ENCODE measurements around the gene PLEKHJ1.
"Not testable (repeated sequence)": the region's sequence is repeated elsewhere in the genome, so short reads cannot be mapped to it uniquely, and the experiment has no call there.

Gene PLEKHJ1

GRCh38 chr19:2209408-2209807, 26.7 kb downstream of the PLEKHJ1 start:
- H3K4me3 ChIP-seq (ENCODE audit: low read depth, low read length): no peak overlapping the region
- DNase-seq (ENCODE audit: low read depth): no peak

GRCh38 chr19:2208975-2209374, 27.2 kb downstream of the PLEKHJ1 start:
- DNase-seq (ENCODE audit: low read depth): no peak
- no peak overlapping the region for H3K4me3 ChIP-seq (ENCODE audit: low read depth, low read length)

GRCh38 chr19:2207991-2208860, 27.9 kb downstream of the PLEKHJ1 start:
- no peak overlapping the region for H3K4me3 ChIP-seq (ENCODE audit: low read depth, low read length)
- DNase-seq (ENCODE audit: low read depth): peak; percentile 40

GRCh38 chr19:2207008-2207407, 29.1 kb downstream of the PLEKHJ1 start:
- H3K4me3 ChIP-seq (ENCODE audit: low read depth, low read length): no peak overlapping the region
- DNase-seq (ENCODE audit: low read depth): no peak

GRCh38 chr19:2202366-2202765, 33.8 kb downstream of the PLEKHJ1 start:
- no peak for DNase-seq (ENCODE audit: low read depth)
- H3K4me3 ChIP-seq (ENCODE audit: low read depth, low read length): no peak overlapping the region

GRCh38 chr19:2201473-2202148, 34.5 kb downstream of the PLEKHJ1 start:
- no peak overlapping the region for H3K4me3 ChIP-seq (ENCODE audit: low read depth, low read length)
- no peak for DNase-seq (ENCODE audit: low read depth)

GRCh38 chr19:2200624-2201294, 35.4 kb downstream of the PLEKHJ1 start:
- H3K4me3 ChIP-seq (ENCODE audit: low read depth, low read length); DNase-seq (ENCODE audit: low read depth): not testable (repeated sequence)

- no peak for DNase-seq (ENCODE audit: low read depth)
- no peak overlapping the region for H3K4me3 ChIP-seq (ENCODE audit: low read depth, low read length)
These were observed 36.1 kb downstream of the PLEKHJ1 start for GRCh38 chr19:2199861-2200623.

GRCh38 chr19:2199215-2199614, 36.9 kb downstream of the PLEKHJ1 start:
- DNase-seq (ENCODE audit: low read depth): no peak

GRCh38 chr19:2198317-2198716, 37.8 kb downstream of the PLEKHJ1 start:
- no peak overlapping the region for H3K4me3 ChIP-seq (ENCODE audit: low read depth, low read length)
- DNase-seq (ENCODE audit: low read depth): no peak

More at GRCh38 chr19:2199215-2199614, 36.9 kb downstream of the PLEKHJ1 start:
- no peak overlapping the region for H3K4me3 ChIP-seq (ENCODE audit: low read depth, low read length)

GRCh38 chr19:2197270-2197669, 38.9 kb downstream of the PLEKHJ1 start:
- no peak overlapping the region for H3K4me3 ChIP-seq (ENCODE audit: low read depth, low read length)

GRCh38 chr19:2195914-2196313, 40.2 kb downstream of the PLEKHJ1 start:
- DNase-seq (ENCODE audit: low read depth): no peak
- H3K4me3 ChIP-seq (ENCODE audit: low read depth, low read length): no peak overlapping the region

More at GRCh38 chr19:2197270-2197669, 38.9 kb downstream of the PLEKHJ1 start:
- DNase-seq (ENCODE audit: low read depth): no peak

GRCh38 chr19:2195361-2195760, 40.8 kb downstream of the PLEKHJ1 start:
- no peak for DNase-seq (ENCODE audit: low read depth)
- H3K4me3 ChIP-seq (ENCODE audit: low read depth, low read length): no peak overlapping the region

GRCh38 chr19:2194513-2195078, 41.5 kb downstream of the PLEKHJ1 start:
- no peak overlapping the region for H3K4me3 ChIP-seq (ENCODE audit: low read depth, low read length)
- no peak for DNase-seq (ENCODE audit: low read depth)

GRCh38 chr19:2193807-2194206, 42.3 kb downstream of the PLEKHJ1 start:
- no peak overlapping the region for H3K4me3 ChIP-seq (ENCODE audit: low read depth, low read length)

GRCh38 chr19:2192862-2193261, 43.3 kb downstream of the PLEKHJ1 start:
- DNase-seq (ENCODE audit: low read depth): no peak

More at GRCh38 chr19:2193807-2194206, 42.3 kb downstream of the PLEKHJ1 start:
- DNase-seq (ENCODE audit: low read depth): no peak

GRCh38 chr19:2191456-2192310, 44.4 kb downstream of the PLEKHJ1 start:
- no peak overlapping the region for H3K4me3 ChIP-seq (ENCODE audit: low read depth, low read length)
- DNase-seq (ENCODE audit: low read depth): no peak

More at GRCh38 chr19:2192862-2193261, 43.3 kb downstream of the PLEKHJ1 start:
- H3K4me3 ChIP-seq (ENCODE audit: low read depth, low read length): no peak overlapping the region

GRCh38 chr19:2190848-2191455, 45.2 kb downstream of the PLEKHJ1 start:
- H3K4me3 ChIP-seq (ENCODE audit: low read depth, low read length): no peak overlapping the region
- no peak for DNase-seq (ENCODE audit: low read depth)
